Ascending aorta (tissue), 2 donors: ENCODE results near the gene FANCB. TPM values are rescaled to one million over a fixed set of nuclear protein-coding genes. Genes with fewer than 3 reads are reported as not detected.

Source experiments
- DNase-seq, 2 donors: peaks; one replicate each; pipeline ENCODE4 v3.0.0-alpha.2; 2019; ENCODE audit warnings: low spot score in 2 of 2
- H3K27ac ChIP-seq, 2 donors: fragments of 200-600 bp; sonication (generic); one replicate each; pipeline ENCODE4 v1.5.1; 2016 to 2017; ENCODE audit warnings: mild to moderate bottlenecking in 1 of 2
- H3K27me3 ChIP-seq: fragments of 200-600 bp; sonication (generic); one replicate; pipeline ENCODE4 v1.5.1; 2017
- H3K36me3 ChIP-seq, 2 donors: fragments of 200-600 bp; sonication (generic); one replicate each; pipeline ENCODE4 v1.5.1; 2016
- H3K4me1 ChIP-seq, 2 donors: fragments of 200-600 bp; sonication (generic); one replicate each; pipeline ENCODE4 v1.5.1; 2016 to 2017; ENCODE audit warnings: mild to moderate bottlenecking in 1 of 2
- H3K4me3 ChIP-seq, 2 donors: fragments of 200-600 bp; sonication (generic); one replicate each; pipeline ENCODE4 v1.5.1; 2016 to 2017; ENCODE audit warnings: mild to moderate bottlenecking in 1 of 2
- H3K9me3 ChIP-seq, 2 donors: fragments of 200-600 bp; sonication (generic); one replicate each; pipeline ENCODE4 v1.5.1; 2016
- intact Hi-C: fragments of 100-400 bp; cut with DNase I; formaldehyde crosslinking; loops from one replicate; pipeline ENCODE4 v1.15.1; 2023
- total RNA-seq: library from RNA; depleted of rRNA; stranded (reverse); fragments of >200 nt; gene quantifications from one replicate; pipeline ENCODE4 v1.1.0, GENCODE V29; 2016
- TF ChIP-seq, protein P1 (sequence below), 3 experiments: fragments of 200-600 bp in 2 of 3; fragments of 450-650 bp in 1 of 3; sonication (generic) in 2 of 3; IDR thresholded peaks; one replicate each; pipeline ENCODE4 v1.5.1; 2016 to 2019; ENCODE audit warnings: antibody characterized with exemption in 3 of 3, mild to moderate bottlenecking in 1 of 3, moderate library complexity in 1 of 3

The FANCB gene
- total RNA-seq, 1 donor from 2014 or later: not detected

- intact Hi-C loops: no loop called here
- TF ChIP-seq, protein P1, sequence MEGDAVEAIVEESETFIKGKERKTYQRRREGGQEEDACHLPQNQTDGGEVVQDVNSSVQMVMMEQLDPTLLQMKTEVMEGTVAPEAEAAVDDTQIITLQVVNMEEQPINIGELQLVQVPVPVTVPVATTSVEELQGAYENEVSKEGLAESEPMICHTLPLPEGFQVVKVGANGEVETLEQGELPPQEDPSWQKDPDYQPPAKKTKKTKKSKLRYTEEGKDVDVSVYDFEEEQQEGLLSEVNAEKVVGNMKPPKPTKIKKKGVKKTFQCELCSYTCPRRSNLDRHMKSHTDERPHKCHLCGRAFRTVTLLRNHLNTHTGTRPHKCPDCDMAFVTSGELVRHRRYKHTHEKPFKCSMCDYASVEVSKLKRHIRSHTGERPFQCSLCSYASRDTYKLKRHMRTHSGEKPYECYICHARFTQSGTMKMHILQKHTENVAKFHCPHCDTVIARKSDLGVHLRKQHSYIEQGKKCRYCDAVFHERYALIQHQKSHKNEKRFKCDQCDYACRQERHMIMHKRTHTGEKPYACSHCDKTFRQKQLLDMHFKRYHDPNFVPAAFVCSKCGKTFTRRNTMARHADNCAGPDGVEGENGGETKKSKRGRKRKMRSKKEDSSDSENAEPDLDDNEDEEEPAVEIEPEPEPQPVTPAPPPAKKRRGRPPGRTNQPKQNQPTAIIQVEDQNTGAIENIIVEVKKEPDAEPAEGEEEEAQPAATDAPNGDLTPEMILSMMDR (IDR thresholded peaks at IDR 0.05): no peak
- H3K36me3 ChIP-seq: no peaks in the 10 kb centered on the region
- H3K27ac ChIP-seq: no peak overlapping the region
- H3K4me1 ChIP-seq: no peaks in the 10 kb centered on the region
- H3K9me3 ChIP-seq: no peaks in the 10 kb centered on the region
- no peak for DNase-seq
- no peaks in the 10 kb centered on the region for H3K27me3 ChIP-seq
- H3K4me3 ChIP-seq: no peak overlapping the region
These were observed 53.1 kb downstream of the FANCB start for GRCh38 chrX:14819769-14820168.

DNA sequence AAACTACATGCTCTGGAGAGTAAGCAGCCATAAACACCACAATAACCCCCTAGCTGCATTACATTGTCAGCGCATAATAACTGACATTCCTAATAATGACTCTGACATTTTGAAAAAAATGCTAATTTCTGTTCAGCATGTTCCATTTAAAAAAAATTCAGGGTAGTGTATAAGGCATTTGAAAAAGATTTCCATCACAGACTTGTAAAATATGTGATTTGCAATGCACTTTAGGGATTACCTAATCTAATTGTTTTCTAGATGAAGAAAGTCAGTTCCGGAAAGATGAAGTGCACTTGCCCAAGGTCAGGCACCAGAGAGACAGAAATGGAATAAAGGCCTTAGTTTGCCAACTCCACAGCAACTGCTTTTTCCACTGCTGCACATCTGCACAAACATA lies 55.3 kb downstream of the FANCB start:
- Histone ChIP-seq H3K9me3 (no peaks in the 10 kb centered on the region), H3K4me1 (no peaks in the 10 kb centered on the region), H3K36me3 (no peaks in the 10 kb centered on the region), H3K27me3 (no peaks in the 10 kb centered on the region), H3K4me3 (no peak overlapping the region), H3K27ac (no peak overlapping the region)
- TF ChIP-seq, protein P1 (IDR thresholded peaks at IDR 0.05): no peak
- DNase-seq: no peak
- intact Hi-C loops: no loop called here

DNA sequence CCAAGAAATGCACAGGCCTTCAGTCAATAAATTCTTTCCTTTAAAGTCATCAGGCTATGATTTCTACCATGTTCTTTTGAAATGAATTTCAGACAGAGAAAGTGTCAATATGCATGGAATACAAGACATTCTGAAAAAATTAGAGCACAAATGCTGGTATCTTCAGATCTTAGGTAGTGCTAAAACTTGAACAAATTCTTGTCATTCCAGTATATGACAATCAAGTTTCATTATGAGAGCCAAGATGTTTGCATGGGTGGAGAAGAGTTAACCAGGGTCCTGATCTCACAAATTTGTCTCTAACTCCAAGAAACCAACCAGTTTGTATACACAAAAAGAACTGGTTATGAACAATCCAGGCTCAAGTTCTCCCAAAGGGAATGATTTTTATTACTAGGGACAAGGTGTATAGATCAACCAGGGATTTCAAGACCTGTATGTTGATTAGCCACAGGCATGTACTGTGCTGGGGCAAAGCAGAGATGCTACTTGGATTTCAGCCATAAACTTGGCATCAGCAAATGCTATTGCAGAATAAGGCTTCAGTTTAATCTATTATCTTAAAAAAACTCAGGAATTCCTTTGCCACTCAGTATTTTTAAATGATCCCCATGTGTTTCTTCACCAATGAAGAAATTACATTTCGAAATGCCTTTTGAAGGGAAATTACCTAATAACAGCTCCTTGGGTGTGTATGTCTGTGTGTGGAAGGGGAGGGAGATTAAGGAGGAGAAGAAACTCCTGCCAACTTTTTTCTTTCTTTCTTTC lies 69.7 kb downstream of the FANCB start:
- intact Hi-C loops: no loop called here
- no peaks in the 10 kb centered on the region for H3K4me1 ChIP-seq
- no peaks in the 10 kb centered on the region for H3K27me3 ChIP-seq
- H3K9me3 ChIP-seq: no peaks in the 10 kb centered on the region
- no peak overlapping the region for H3K27ac ChIP-seq
- H3K4me3 ChIP-seq: no peak overlapping the region
- no peak for DNase-seq
- no peaks in the 10 kb centered on the region for H3K36me3 ChIP-seq
- TF ChIP-seq, protein P1 (IDR thresholded peaks at IDR 0.05): no peak

DNA sequence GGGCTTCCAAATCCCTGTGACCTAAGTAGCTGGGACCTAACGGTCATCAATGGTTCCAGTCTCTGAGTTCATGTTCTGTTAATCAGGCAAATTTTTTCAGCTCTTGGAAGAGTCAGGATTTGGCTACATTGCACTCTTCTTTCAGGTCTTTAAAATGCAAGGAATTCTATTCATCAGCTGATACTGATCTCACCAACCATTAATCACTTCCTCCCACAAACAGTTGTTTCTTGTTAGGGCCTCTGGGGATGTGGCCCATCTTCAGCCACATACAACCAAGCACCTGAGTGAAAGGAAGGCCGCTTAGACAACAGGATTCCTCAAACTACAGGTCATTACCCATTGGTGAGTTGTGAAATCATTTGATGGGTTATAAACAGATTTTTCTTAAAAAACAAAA lies 71.7 kb downstream of the FANCB start:
- TF ChIP-seq, protein P1 (IDR thresholded peaks at IDR 0.05): no peak
- no peak overlapping the region for H3K4me3 ChIP-seq
- no peaks in the 10 kb centered on the region for H3K9me3 ChIP-seq
- H3K27me3 ChIP-seq: no peaks in the 10 kb centered on the region
- intact Hi-C loops: no loop called here
- no peak for DNase-seq
- H3K4me1 ChIP-seq: no peaks in the 10 kb centered on the region
- no peaks in the 10 kb centered on the region for H3K36me3 ChIP-seq
- H3K27ac ChIP-seq: no peak overlapping the region

- Histone ChIP-seq H3K36me3 (no peaks in the 10 kb centered on the region), H3K4me3 (no peak overlapping the region), H3K27ac (no peak overlapping the region), H3K9me3 (no peaks in the 10 kb centered on the region), H3K27me3 (no peaks in the 10 kb centered on the region), H3K4me1 (no peaks in the 10 kb centered on the region)
- TF ChIP-seq, protein P1 (IDR thresholded peaks at IDR 0.05): no peak
- DNase-seq: no peak
- intact Hi-C loops: no loop called here
These were observed 74.0 kb downstream of the FANCB start for GRCh38 chrX:14798805-14799397.

Other genes with a start within 250 kb of the FANCB start
- gene MOSPD2, start 352 bp upstream of the FANCB start, total RNA-seq: 15.0 TPM